NCI-H748 treated with DMSO at 0.1 percent for 48 hours (cell line): ENCODE measurements around the gene PSMA2.

Experiments used
- DNase-seq: peaks from one replicate; lab custom pipeline; 2025; lab: John Stamatoyannopoulos, UW

The PSMA2 gene

DNA sequence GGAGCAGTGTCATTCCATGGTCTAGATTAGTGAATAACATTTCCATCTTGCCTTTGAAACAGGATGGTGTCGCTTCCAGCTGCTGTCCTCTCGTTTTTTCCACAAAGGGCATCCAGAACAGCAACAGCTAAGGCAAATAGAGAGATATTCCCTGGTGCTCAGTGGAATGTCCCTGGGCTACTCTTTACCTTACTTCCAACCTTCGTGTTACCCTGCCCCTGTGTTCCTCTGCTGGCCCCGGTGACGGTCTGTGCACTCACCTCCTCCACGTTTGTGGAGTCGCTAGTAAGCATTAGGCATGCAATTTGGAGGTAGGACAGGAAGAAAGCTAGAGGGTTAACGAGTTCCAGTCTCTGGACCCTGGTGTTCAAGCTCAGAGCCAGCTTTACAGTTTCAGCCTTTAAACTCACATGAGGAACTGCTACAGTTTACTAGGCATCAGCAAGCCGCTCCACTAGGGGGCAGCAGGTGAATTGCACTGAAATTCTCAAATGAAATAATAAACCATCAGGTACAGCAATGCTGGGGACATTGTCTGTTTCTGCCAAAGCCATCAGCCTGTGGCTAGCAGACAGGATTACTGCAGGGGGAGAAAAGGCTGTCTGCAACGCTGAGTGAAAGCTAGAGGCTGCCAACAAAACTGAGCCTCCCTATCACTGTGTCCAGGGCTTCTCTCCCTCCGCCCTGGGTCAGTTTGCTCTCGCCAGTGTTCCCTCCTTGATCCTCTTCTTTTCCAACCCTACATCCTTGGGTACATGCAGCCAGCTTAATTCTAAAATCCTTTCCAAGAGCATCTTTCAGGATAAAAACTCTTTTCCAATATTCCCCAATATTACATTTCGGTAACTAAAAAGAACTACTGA lies 9.2 kb upstream of the PSMA2 start:
- DNase-seq = peak; percentile 76

DNA sequence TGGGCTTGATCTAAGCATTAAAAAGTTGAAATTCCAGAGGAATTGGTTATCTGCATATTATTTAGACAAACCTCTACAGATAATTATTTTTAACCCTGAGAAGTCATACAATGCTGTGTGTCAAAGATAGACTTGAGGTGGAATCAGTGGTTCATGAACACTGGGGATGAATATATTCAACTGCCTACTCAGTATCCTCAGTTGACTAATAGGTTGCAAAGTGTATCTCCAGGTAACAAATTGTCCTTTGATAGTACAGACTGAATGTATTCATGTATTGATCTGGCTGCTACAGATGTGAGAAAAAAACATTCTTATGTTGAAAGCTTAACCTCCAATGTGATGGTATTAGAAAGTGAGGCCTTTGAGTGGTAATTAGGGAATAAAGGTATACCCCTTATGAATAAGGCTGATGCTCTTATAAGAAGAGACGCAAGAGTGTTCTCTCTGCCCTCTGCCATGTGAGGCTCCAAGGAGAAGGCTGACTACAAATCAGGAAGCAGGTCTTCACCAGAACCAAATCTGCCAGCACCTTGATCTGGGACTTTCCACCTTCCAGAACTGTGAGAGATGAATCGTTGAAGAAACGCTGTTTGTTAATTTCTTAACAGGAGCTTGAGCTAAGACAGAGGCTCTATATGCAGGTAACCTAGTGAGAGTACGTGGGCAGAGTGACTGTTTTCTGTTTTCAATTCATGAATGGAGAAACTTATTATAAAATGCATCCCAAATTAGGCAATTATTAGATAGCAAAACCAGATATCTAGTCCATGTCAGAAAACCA lies 7.7 kb upstream of the PSMA2 start:
- no peak for DNase-seq

DNA sequence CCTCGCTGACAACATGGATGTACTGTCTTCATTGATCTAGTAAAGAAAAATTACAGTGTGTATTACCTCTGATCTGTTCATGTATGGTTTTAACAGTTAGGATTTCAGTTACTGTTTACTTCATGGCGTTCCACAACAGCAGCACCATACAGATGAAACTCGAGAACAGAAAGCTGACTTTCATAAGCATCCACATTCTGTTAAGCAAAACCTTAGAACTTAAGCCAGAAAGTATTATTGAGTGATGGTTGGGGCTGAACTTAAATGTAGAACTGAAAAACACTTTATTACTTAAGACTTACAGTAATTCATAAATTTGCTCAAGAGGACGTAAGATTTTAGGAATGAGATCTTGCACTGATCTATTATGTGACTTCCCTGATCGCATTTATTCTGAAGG lies 3.9 kb upstream of the PSMA2 start:
- no peak for DNase-seq

DNA sequence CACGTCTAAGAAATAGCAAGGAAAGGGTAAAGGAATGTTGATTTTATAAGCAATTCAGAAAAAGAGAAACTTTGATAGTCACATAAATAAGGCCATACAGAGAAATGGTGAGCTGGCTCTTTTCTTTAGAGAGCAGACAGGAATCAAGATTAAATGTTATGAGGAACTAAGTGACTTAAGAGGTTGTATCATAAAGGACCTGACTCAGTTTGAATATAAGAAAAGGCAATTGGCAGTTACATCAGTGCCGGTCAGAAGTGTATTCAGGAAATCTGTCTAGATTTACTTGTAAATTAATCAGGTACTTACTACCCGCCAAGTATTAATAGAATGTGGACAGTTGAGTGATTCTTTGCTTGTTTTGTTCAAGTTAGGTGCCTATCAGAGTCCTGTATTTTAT lies 2.3 kb upstream of the PSMA2 start:
- DNase-seq = no peak

DNA sequence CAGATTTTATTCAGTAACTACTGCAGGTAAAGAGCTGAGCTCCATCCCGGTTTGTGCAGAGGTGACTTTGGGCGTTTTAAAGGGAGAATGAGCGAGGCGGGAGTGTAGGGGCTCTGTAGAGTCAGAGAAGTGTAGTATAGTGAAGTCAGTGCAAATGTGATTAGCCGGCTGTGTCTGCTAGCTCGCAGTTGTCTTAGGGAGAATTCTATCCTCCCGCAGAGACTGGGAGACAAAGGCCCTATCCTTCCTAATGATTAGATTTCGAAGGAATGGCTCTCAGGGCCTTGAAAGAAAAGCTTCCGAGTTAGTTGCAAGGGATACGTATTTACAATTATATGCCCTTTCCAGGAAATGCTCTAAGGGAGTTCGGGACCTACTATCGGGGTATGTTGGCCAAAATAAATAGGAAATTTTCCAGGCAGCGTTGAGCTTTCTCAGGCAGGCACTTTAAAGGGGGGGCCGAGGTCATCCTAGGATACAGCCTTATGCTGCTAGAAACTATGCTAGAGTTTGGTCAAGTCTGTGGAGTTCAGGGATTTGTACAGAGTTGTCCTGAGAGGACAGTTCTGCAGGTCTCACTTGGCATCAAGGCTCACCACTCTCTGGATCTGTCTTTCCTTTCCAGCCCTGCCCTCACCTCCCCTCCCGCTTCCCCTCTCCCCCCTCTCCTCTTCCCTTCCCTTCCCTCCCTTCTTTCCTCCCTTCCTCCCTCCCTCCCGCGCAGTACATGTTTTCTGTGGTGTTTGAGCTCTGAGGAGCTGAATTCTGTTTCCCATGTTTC lies 1.0 kb upstream of the PSMA2 start:
- peak; percentile 4 for DNase-seq

DNA sequence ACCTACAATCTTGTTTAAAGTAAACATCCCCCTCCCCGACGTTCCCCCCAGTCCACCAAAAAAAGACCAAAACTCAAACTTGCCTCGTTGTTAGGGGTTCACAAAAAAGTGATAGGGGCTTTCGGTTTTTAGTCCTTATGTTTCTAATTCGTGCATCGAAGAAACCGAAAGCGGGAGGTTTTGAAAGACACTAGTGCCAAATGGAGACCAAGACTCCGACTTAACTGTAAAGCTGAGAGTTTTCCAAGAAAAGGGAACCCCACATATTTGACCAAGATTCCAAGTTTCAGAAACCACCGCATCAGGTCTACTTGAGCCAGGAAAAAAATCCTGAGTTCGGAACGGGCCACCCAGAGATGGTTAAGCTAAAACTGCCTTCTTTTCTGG lies 534 bp downstream of the PSMA2 start:
- no peak for DNase-seq

DNA sequence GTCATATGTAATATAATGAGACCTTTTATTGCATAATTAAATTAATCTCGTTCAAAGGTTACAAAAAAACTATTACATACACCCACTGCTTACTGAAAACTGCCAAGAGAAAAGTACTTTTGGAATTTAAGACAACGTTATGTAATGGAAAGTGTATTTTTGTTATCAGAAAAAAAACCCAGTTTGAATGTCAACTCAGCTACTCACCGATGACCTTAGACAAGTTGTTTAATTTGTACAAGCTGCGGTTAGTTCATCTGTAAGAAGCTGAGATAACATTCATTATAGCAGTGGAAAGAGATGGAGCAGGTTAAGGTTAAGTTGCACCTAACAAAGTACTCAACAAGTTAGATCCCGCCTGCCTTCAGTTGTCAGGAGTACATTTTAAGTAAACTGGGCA lies 1.1 kb downstream of the PSMA2 start:
- DNase-seq = no peak

DNA sequence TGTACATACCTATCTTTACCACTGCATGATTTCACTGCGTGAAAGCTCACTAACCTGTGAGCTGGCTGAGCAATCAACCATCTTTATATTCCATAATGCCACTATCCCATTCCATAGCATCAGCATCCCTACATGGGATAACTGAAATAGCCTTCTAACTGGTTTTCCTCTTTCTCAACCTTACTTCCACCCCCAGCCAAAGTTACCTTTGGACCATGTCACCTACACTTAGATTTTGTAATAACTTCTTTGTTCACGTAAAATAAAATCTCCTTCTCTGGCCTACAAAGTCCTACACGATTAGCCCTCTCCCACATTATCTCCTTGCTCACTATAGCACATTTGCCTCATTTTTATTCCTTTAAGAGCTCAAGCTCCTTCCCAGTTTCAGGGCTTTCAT lies 2.5 kb downstream of the PSMA2 start:
- DNase-seq = no peak

DNA sequence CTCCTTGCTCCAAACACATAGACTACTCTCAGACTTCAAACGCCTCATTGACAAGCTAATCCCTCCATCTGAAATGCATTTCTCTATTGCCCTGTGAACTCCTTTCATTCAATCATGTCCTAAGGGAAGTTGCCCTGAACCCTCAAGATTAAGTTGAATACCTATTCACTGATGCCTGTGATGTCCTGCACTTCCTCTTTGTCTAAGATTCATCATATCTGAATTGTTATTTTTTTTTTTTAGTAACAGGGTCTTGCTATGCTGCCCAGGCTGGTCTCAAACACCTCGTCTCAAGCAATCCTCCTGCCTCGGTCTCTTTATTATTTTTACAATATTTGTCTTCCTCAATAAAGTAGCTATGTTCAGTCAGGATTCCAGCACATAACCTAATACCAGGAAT lies 3.2 kb downstream of the PSMA2 start:
- no peak for DNase-seq

DNA sequence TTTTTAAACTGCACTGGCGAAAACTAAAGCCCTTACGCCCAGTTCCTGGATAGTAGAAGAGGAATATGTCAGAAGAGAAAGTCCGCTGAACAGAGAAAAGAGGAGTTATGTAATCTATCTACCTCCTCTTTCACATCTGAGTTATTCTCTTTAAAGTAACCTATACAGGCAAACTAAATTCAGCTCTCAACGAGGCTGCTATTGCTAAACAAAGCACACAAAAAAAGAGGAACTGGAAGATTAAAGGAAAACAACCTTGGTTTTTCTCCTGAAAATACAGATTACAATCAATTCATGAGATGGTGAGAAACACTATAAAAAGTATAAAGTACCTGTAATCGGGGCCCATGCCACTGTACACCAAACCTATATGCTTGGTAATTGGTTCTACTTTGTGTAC lies 5.8 kb downstream of the PSMA2 start:
- DNase-seq = no peak

DNA sequence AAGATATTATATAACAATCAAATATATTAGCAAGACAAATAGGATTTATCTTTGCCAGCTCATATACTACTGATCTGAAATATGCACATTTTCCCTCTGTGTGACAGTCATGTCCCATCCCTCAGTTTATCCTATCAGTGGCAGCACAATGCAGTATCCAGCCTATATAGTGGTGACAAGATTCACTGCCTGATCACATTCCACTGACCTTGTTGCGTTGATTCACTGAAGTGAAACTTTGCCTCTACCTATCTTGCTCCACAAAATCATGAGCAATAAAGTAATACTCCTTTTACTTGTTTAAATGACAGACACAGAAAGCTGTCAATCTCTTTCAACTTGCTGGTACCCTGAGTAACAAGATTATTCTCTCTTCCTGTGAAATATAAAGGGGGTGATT lies 6.3 kb downstream of the PSMA2 start:
- no peak for DNase-seq

DNA sequence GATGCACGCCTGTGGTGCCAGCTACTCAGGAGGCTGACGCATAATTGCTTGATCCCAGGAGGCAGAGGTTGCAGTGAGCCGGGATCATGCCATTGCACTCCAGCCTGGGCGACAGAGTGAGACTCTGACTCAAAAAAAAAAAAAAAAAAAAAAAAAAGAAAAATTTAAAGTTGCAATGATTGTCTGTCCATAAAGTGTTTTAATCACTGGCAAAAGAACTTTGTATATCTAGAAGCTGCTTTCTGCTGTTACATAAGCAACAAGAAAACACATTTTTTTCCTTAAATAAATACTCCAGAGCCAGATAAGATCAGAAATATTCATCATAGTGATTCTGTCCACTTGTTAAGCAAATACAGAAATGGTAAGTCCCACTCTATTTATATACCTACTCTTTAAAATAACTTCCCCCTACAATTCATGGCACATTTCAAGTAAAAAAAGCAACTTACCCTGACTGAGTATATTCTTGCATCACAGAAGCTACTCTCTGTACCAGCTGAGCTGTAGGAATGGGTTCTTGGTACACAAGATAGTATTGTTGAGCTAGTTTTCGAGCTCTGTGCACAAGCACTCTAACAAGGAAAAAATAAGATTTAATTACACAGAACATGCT lies 7.6 kb downstream of the PSMA2 start:
- DNase-seq = no peak

DNA sequence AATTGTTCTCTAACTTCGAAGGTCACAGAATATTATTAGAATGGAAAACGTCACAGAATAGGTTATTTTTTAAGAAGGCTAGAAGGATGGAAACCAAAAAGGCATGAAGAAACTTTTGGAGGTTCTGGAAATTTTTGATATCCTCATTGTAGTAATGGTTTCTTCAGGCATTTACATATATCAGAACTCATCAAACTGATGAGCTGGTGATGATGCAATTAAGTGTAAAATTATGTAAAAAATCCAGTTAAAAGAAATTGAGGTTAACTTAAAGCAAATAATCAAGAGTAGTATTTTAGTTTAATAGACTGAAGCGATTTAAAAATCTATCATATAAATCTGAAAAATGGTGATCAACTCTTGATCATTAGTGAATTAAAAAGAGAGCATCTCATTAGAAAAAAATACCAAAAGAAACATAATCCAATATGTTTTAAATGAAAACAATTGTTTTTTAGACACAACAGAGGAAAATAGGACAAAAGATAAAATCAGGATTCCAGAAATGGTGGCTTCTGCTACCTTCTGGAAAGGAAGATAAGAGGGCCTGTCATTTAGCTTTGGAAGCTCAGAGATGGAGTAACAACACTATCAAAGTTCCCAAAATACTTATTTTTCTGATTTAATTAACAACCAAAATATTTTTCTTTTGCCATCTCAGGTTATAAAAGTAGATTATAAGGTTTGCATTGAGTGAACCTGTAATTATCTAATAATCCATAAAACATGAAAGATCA lies 9.8 kb downstream of the PSMA2 start:
- DNase-seq = no peak

DNA sequence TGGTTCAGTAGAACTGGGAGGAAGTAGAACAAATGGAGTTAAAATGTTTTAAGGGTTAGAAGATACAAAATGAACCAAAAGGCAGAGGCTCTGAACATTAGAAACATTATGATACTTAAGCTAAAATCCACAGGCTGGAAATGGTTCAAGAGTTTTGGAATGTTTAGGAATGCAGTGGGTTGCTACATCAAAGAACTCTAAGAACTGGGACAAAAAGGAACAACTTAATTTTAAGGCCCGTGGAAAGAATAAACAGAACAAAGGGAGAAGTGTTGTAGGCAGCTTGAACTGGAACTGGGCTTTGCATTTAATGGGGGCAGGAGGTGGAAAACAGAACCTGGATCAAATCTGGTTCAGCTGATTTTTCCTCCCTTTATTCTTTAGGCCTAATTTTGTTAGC lies 16.6 kb downstream of the PSMA2 start:
- no peak for DNase-seq

DNA sequence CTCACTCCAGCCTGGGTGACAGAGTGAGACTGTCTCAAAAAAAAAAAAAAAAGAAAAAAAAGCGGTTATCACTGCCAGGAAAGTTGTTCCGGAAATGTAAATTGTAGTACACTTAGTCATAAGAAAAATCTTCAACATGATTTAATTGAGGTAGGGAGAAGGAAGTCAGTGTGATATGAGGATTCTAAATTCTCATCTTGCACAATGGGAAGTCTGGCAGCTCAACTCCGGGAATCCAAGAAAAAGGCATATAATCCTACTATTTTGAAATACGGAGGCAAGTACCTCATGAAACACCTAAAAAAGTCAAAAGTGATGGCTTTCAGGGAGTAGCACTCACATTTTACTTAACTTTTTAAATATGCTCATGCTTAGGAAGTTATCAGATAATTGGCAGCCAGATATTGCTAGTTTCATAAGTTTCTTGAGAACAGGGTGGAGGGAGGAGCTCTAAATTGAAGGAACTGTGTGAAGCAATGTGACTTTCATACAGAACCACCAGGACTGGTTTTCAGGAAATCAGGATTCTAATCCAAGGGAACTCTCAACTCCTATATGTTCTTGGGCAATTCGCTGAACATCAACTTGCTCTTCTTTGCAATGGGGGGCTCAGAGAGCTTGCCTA lies 17.4 kb downstream of the PSMA2 start:
- DNase-seq = no peak

DNA sequence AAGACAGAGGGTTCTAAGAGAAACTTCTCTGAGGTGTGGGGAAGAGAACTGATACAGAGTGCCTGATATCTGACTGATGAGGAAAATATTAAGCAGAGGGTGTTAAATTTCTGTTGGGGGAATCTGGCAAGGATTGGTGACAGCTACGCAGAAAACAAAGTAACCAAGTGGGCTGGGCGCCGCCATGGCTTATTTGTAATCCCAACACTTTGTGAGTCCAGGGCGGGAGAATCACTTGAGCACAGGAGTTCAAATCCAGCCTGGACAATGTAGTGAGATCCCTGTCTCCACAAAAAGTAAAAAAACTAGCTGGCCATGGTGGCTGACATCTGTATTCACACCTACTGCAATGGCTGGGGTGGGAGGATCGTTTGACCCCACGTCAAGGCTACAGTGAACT lies 18.0 kb downstream of the PSMA2 start:
- DNase-seq = no peak

DNA sequence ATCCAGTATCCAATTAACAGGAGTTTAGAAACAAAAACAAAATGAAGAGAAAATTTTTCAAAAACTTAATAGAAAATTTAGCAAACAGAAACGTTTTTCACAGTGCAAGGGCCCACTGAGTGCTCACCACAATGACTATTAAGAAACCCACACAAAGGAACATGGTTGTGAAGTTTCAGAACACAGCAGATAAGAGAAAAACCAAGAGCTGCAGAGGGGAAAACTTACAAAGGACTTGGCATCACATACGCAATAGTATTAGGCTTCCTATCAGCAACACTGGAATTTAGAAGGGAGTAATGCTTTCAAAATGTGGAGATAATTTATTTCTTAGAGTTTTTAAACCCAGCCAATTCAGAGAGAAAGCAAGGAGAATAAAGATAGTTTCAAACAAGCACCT lies 18.4 kb downstream of the PSMA2 start:
- DNase-seq = no peak

DNA sequence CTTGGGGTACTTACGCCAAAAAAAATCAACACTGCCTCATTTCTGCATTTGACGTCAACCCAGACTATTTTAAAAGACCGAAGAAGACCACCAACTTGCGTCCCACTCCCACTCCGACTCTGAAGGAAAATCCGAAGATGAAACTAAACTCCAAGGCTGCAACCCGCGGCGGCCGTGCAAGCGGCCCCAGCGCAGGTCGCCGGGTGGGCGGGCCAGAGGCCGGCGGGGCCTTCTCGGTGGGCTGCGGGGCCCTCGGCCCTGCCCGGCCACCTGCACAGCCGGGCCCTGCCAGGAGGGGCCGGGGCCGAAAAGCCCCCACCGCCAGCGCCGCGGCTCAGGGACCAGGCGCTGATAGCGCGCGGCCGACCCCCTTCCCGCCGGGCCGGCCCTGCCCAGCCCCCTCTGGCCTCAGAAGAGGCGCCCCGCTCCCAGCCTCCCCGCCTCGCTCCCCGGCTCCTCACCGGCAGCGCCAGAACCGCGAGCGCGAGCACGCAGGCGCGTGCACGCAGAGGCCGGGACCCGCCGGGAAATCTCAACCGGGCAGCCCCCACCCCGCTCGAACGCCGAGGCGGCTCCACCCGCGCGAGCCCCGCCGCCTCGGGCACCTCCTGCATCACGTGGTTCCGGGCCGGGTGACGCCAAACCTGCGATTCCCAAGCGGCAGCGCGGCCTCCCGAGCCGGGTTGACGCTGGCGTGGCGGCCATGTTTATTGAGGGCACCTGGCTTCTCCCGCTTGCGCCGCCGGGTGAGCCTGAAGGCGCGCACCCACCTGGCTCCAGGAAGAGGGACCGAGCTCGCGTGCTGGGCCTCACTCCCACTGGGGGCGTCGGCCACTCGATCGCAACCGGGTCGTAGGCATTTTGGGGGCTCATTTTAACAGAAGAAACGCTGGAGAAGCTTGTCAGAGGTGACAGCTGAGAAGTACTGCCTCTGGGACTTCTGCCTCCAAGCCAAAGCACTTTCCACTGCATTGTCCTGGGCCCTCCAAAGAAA lies 20.2 kb downstream of the PSMA2 start, which contains the start of gene C7orf25:
TSS of gene C7orf25 (minus strand) at position 617 of the 994 bp plus-strand sequence. CDS start 1,170 bp downstream, outside the sequence.
- peak; percentile 91 for DNase-seq

DNA sequence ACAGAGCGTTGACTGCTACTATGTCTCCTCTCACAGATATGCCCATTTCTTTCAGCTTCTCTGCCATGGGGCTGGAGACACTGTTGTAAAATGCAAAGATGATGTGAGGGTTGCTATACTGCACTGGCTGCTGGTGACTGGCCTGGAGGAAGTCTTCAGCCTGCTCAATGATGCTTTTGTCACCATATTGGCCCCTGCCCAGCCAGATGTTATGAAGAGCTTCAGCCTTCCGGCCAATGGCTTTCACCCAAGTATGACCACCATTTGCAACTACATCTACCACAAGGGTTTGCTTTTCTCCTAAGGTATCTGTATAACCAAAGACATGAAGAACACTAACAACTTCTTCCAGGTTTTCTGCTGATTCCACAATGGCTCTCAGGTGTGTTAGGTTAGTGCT lies 21.7 kb downstream of the PSMA2 start:
- no peak for DNase-seq

DNA sequence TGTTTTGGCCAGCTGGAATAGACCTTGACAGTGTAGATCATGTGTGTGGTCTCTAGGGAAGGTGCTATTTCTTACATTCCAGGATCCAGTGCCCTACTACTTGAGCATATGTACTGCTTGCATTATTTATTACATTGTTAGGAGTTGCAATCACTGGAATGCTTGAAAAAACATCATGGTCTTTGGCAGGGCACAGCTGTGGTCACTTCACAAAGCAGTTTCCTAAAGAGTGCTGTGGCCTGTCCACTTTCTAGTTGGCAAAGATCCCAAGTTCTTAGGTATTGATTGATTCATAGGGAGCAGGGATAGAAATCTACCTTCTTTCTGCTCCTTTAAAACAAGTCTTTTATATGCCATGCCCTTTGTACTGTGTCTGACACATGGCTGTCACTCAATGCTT lies 24.7 kb downstream of the PSMA2 start:
- no peak for DNase-seq
